K562 (cell line): ENCODE measurements around the gene KCND1. TPM values are rescaled to one million over a fixed set of nuclear protein-coding genes. Genes with fewer than 3 reads are reported as not detected.

ENCODE experiments used
- BMI1 ChIP-seq: fragments of 150-350 bp; IDR thresholded peaks from 2 replicates; pipeline ENCODE4 v1.6.1; 2014; ENCODE audit warnings: low read length
- CC2D1A ChIP-seq: fragments of 450-650 bp; IDR thresholded peaks from 2 replicates; pipeline ENCODE4 v1.6.1; 2017; ENCODE audit warnings: mild to moderate bottlenecking
- CEBPZ ChIP-seq: fragments of 150-350 bp; IDR thresholded peaks from 2 replicates; pipeline ENCODE4 v1.6.1; 2014; ENCODE audit warnings: low read depth, mild to moderate bottlenecking, low read length, borderline replicate concordance
- CGGBP1 ChIP-seq: fragments of 250-450 bp; sonication (Bioruptor Pico); IDR thresholded peaks from 2 replicates; pipeline ENCODE4 v1.9.0; 2021; ENCODE audit warnings: mild to moderate bottlenecking
- CHD2 ChIP-seq: IDR thresholded peaks from 2 replicates; pipeline ENCODE4 v1.6.1; 2011; ENCODE audit warnings: low read depth, low read length
- CHD4 ChIP-seq: fragments of 200-600 bp; sonication (generic); IDR thresholded peaks from 3 replicates; pipeline ENCODE4 v1.6.1; 2012; ENCODE audit warnings: low read depth, mild to moderate bottlenecking, mixed read lengths, low read length, inconsistent platforms; ENCODE audit not compliant: insufficient read depth, insufficient replicate concordance, poor library complexity, severe bottlenecking
- CREM ChIP-seq: IDR thresholded peaks from 2 replicates; pipeline ENCODE4 v1.6.1; 2014; ENCODE audit warnings: antibody characterized with exemption, low read depth
- EHMT2 ChIP-seq: fragments of 450-650 bp; IDR thresholded peaks from 2 replicates; pipeline ENCODE4 v1.6.1; 2018; ENCODE audit warnings: antibody characterized with exemption
- ETS1 ChIP-seq: conservative IDR thresholded peaks from 2 replicates; pipeline ENCODE4 v1.6.1; 2011; ENCODE audit warnings: low read depth, mild to moderate bottlenecking, low read length; ENCODE audit not compliant: control insufficient read depth
- ID3 ChIP-seq, 2 experiments: fragments of 250-450 bp in 1 of 2; fragments of 450-650 bp in 1 of 2; sonication (Bioruptor Pico) in 1 of 2; IDR thresholded peaks; 2 replicates each; pipeline versions ENCODE4 v1.6.1 to v1.8.0; 2016 to 2021; ENCODE audit warnings: mild to moderate bottlenecking in 2 of 2, moderate library complexity in 2 of 2, missing compliant biosample characterization in 1 of 2, missing genetic modification characterization in 1 of 2
- MBD2 ChIP-seq: sonication (generic); IDR thresholded peaks from 2 replicates; pipeline ENCODE4 v1.6.1; 2016; ENCODE audit warnings: low read depth, borderline replicate concordance
- MYNN ChIP-seq, 2 experiments: sonication (generic); formaldehyde crosslinking in 1 of 2; IDR thresholded peaks; 2 replicates each; pipeline versions ENCODE4 v1.5.0 to v1.6.1; 2016 to 2020; ENCODE audit warnings: antibody characterized with exemption in 1 of 2, missing genetic modification reagents in 1 of 2
- PTTG1 ChIP-seq: fragments of 450-650 bp; IDR thresholded peaks from 2 replicates; pipeline ENCODE4 v1.6.1; 2016; ENCODE audit warnings: low read depth, mild to moderate bottlenecking, missing genetic modification characterization, missing compliant biosample characterization
- RAD21 ChIP-seq, 2 experiments: fragments of 250-450 bp in 1 of 2; fragments of 450-650 bp in 1 of 2; sonication (Bioruptor Pico) in 1 of 2; formaldehyde crosslinking in 1 of 2; IDR thresholded peaks in 1 of 2; conservative IDR thresholded peaks in 1 of 2; 2 replicates each; pipeline versions ENCODE4 v1.4.0 to v1.8.0; 2020 to 2022; ENCODE audit warnings: mild to moderate bottlenecking in 2 of 2, moderate library complexity in 1 of 2
- RB1 ChIP-seq: fragments of 450-650 bp; IDR thresholded peaks from 2 replicates; pipeline ENCODE4 v1.6.1; 2017; ENCODE audit warnings: low read depth, mild to moderate bottlenecking
- RCOR1 ChIP-seq, 2 experiments: IDR thresholded peaks; 2 replicates each; pipeline ENCODE4 v1.6.1; 2012; ENCODE audit warnings: low read depth in 2 of 2, low read length in 2 of 2, borderline replicate concordance in 1 of 2, improper control_type of control experiment in 1 of 2
- ZBTB2 ChIP-seq: fragments of 450-650 bp; IDR thresholded peaks from 2 replicates; pipeline ENCODE4 v1.6.1; 2016; ENCODE audit warnings: antibody characterized with exemption
- polyA plus RNA-seq, 8 experiments: library from polyadenylated mRNA; depleted of rRNA in 4 of 8; stranded (reverse) in 5 of 8; unstranded in 3 of 8; fragments of >200 nt; fragmentation: Nextera tagmentation in 2 of 8; fragmentation: Illumina TruSeq in 1 of 8; extraction: Ambion mirVana in 2 of 8; extraction: Trizol in 1 of 8; gene quantifications; 2 replicates each; pipeline versions ENCODE4 v1.2.1 to v1.2.3, GENCODE V29; 2011 to 2014; ENCODE audit warnings: inconsistent platforms in 1 of 8, missing spikeins in 1 of 8
- total RNA-seq, 7 experiments: library from RNA; depleted of rRNA in 6 of 7; stranded (reverse); fragments of >200 nt in 6 of 7; fragmentation: Illumina TruSeq in 2 of 7; extraction: Trizol in 2 of 7; gene quantifications; 2 replicates each; pipeline versions ENCODE4 v1.2.1 to v1.2.3, GENCODE V29; 2011 to 2021; ENCODE audit warnings: low replicate concordance in 1 of 7

Gene KCND1
- total and polyA plus RNA-seq, 9 of the 15 experiments (the other 6 are each of a cell fraction or from before 2014, with no cell fraction given), result 0.06 to 0.83 (median 0.39) TPM; not detected in 1

- no peak for TF ChIP-seq ETS1
- TF ChIP-seq ZBTB2, result peak; percentile 94
- TF ChIP-seq BMI1, result peak; percentile 91
- TF ChIP-seq MBD2, result no peak
- no peak for TF ChIP-seq CGGBP1
- no peak for TF ChIP-seq CHD4
- TF ChIP-seq ID3 (CRISPR knock-in tag; IDR thresholded peaks at IDR 0.05), result no peak
- 0 out of 2 replicates have a peak, but pooled peaks have one; percentile 17 for TF ChIP-seq ID3 (tag; IDR thresholded peaks at IDR 0.05)
- peak; percentile 11; the same call in 1 of the 2 replicates for TF ChIP-seq CHD2
- no peak for TF ChIP-seq PTTG1 (tag)
- TF ChIP-seq EHMT2, result no peak
- TF ChIP-seq CEBPZ, result no peak
- TF ChIP-seq RB1, result peak; percentile 83
- 0 out of 2 replicates have a peak, but pooled peaks have one; percentile 46 for TF ChIP-seq MYNN (IDR thresholded peaks at IDR 0.05)
- TF ChIP-seq MYNN (CRISPR knock-in tag; IDR thresholded peaks at IDR 0.05), result no peak
- TF ChIP-seq CC2D1A, result peak; percentile 68; the same call in 1 of the 2 replicates
- TF ChIP-seq CREM, result peak; percentile 58; the same call in 1 of the 2 replicates
- TF ChIP-seq RAD21 (CRISPR knock-in tag; conservative IDR thresholded peaks at IDR 0.05 in 1 of 2, IDR thresholded peaks at IDR 0.05 in 1 of 2), result peak in 1 of 2 experiments; percentile 67
- peak in 1 of 2 experiments; percentile 87; a peak in 3 of 4 replicates for TF ChIP-seq RCOR1 (IDR thresholded peaks at IDR 0.05; ENCODE audit: borderline replicate concordance in 1 of 2, low read depth in 2 of 2, low read length in 2 of 2)
These were observed 54.3 kb downstream of the KCND1 start (continued) for GRCh38 chrX:48917139-48918001.
